ENCODE data around the gene ULK1. TPM values are rescaled to one million over a fixed set of nuclear protein-coding genes. Genes with fewer than 3 reads are reported as not detected.
"Not testable (repeated sequence)": the region's sequence is repeated elsewhere in the genome, so short reads cannot be mapped to it uniquely, and the experiment has no call there.

ULK1 gene
- total RNA-seq, 1 donor from 2014 or later: 25.3 TPM

DNA sequence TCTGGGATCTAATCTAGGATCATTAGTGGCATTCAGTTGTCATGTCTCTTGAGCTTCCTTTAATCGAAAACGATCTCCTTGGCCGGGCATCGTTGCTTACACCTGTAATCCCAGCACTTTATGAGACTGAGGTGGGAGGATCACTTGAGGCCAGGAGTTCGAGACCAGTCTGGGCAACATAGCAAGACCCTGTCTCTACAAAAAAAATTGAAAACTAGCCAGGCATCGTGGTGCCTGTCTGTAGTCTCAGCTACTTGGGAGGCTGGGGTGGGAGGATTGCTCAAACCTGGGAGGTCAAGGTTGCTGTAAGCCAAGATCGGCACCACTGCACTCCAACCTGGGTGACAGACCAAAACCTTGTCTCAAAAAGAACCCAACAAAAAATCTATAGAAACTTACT is 43.7 kb downstream of the ULK1 start:
- peaks cover 50% of the 10 kb centered on the region for H3K36me3 Mint-ChIP-seq (ENCODE audit: low read depth)
- H3K9me3 Mint-ChIP-seq: no peaks in the 10 kb centered on the region
- H3K4me1 Mint-ChIP-seq: no peaks in the 10 kb centered on the region
- intact Hi-C loops (cut with micrococcal nuclease): no loop called here
- H3K27ac Mint-ChIP-seq: no peak overlapping the region
- DNase-seq: no peak
- H3K4me3 Mint-ChIP-seq: no peak overlapping the region
- no peaks in the 10 kb centered on the region for H3K27me3 Mint-ChIP-seq

DNA sequence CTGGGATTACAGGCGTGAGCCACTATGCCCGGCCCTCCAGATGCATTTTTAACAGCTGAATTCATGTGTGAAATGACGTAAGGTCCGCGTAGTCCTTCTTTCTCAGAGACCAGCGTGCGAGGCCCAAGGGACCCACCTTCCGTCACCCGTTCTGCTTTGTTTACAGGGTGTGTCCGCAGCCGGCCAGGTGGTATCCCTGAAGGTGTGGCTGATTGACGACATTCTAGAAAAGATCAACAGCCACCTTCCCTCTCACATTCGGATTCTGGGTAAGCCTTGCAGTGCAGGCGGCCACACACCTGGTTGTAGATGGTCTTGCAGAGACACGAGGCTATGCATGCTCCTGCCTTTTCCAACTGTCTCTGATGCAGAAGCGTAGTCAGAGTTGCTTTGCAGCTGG is 44.6 kb downstream of the ULK1 start:
- DNase-seq: no peak
- Mint-ChIP-seq H3K9me3 (no peaks in the 10 kb centered on the region), H3K36me3 (ENCODE audit: low read depth) (peaks cover 50% of the 10 kb centered on the region)

DNA sequence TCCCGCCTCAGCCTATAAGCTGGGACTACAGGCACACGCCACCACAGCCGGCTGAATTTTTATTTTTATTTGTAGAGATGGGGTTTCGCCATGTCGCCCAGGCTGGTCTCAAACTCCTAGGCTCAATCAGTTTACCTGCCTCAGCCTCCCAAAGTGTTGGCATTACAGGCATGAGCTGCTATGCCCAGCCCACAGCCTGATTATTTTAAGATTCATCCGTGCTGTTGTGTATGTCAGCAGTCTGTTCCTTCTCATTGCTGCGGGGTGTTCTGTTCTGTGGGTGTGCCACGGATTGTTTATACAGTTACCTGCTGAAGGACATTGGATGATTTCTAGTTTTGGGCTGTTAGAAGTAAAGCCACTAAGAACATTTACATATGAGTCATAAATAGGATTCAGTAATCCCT is 45.7 kb downstream of the ULK1 start:
- Mint-ChIP-seq H3K27me3 (no peaks in the 10 kb centered on the region), H3K36me3 (ENCODE audit: low read depth) (peaks cover 46% of the 10 kb centered on the region), H3K4me3 (no peak overlapping the region), H3K27ac (no peak overlapping the region), H3K9me3 (no peaks in the 10 kb centered on the region), H3K4me1 (no peaks in the 10 kb centered on the region)
- no peak for DNase-seq
- intact Hi-C loops (cut with micrococcal nuclease): loop anchor here (10.0 kb wide), 1 partner anchor 1065 kb away; the partner anchor contains the start of gene RAN

More for the DNA sequence above, 44.6 kb downstream of the ULK1 start:
- H3K4me1 Mint-ChIP-seq: no peaks in the 10 kb centered on the region
- intact Hi-C loops (cut with micrococcal nuclease): no loop called here
- no peak overlapping the region for H3K4me3 Mint-ChIP-seq
- H3K27ac Mint-ChIP-seq: no peak overlapping the region
- H3K27me3 Mint-ChIP-seq: no peaks in the 10 kb centered on the region

DNA sequence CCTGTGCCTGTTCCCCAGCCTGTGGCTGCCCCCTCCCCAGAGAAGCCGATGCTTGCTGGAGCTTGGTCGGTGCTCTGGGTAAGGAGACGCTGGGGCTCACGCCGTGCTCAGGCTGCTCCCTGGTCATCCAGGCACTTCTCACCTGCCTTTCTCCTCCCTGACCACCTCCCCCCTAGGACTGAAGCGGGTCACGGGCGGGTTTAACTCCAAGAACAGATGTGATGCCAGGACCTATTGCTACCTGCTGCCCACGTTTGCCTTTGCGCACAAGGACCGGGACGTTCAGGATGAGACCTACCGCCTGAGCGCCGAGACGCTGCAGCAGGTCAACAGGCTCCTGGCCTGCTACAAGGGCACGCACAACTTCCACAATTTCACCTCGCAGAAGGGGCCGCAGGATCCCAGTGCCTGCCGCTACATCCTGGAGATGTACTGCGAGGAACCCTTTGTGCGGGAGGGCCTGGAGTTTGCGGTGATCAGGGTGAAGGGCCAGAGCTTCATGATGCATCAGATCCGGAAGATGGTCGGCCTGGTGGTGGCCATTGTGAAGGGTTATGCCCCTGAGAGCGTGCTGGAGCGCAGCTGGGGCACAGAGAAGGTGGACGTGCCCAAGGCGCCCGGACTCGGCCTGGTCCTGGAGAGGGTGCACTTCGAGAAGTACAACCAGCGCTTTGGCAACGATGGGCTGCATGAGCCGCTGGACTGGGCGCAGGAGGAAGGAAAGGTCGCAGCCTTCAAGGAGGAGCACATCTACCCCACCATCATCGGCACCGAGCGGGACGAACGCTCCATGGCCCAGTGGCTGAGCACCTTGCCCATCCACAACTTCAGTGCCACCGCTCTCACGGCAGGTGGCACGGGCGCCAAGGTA is 46.9 kb downstream of the ULK1 start:
- Mint-ChIP-seq H3K9me3 (no peaks in the 10 kb centered on the region), H3K27me3 (no peaks in the 10 kb centered on the region), H3K4me1 (no peaks in the 10 kb centered on the region), H3K36me3 (ENCODE audit: low read depth) (peaks cover 45% of the 10 kb centered on the region), H3K4me3 (no peak overlapping the region), H3K27ac (no peak overlapping the region)
- DNase-seq: no peak
- intact Hi-C loops (cut with micrococcal nuclease): loop anchor here (10.0 kb wide), 1 partner anchor 1067 kb away; the partner anchor contains the start of gene RAN

DNA sequence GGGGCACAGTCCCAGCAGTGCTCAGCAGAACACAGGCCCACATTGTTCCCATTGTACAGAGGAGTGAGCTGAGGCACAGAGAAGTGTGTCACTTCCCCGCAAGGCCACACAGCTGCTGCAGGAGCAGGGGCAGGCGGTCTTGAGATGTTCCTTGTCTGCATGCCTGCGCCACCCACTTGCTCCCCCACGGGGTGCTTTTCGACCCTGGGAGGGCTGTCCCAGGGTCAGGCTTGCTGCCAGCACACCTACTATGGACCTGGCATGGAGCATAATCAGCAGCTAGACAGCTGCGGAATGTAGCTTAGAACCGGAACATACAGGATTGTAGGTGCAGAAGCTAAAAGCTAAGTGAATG is 47.5 kb downstream of the ULK1 start:
- no peak overlapping the region for H3K27ac Mint-ChIP-seq
- H3K27me3 Mint-ChIP-seq: no peaks in the 10 kb centered on the region
- H3K4me3 Mint-ChIP-seq: no peak overlapping the region
- no peak for DNase-seq
- intact Hi-C loops (cut with micrococcal nuclease): loop anchor here (10.0 kb wide), 1 partner anchor 1067 kb away; the partner anchor contains the start of gene RAN
- H3K36me3 Mint-ChIP-seq (ENCODE audit: low read depth): peaks cover 41% of the 10 kb centered on the region
- H3K4me1 Mint-ChIP-seq: no peaks in the 10 kb centered on the region
- no peaks in the 10 kb centered on the region for H3K9me3 Mint-ChIP-seq

DNA sequence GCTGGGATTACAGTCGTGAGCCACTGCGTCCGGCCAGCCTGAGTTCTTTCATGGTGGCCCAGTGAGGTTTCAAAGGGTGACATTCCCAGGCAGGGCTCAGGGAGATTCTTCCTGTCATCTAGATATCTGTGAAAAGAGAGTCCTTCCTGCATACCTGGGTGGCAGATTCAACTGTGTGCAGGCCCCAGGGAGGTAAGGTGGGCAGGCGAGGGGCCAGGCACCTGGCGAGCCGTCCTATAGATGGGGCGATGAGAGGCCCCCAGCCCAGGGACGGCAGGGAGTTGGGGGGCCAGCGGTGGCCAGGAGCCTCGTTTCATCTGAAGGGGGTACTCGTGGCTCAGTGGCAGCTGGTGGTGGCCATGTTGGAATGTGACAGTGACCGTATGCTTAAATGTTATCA is 48.2 kb downstream of the ULK1 start:
- Mint-ChIP-seq H3K4me3 (no peak overlapping the region), H3K27me3 (no peaks in the 10 kb centered on the region), H3K9me3 (no peaks in the 10 kb centered on the region), H3K4me1 (peaks cover 5% of the 10 kb centered on the region), H3K27ac (no peak overlapping the region), H3K36me3 (ENCODE audit: low read depth) (peaks cover 40% of the 10 kb centered on the region)
- no peak for DNase-seq
- intact Hi-C loops (cut with micrococcal nuclease): loop anchor here (10.0 kb wide), 1 partner anchor 1068 kb away; the partner anchor contains the start of gene RAN

DNA sequence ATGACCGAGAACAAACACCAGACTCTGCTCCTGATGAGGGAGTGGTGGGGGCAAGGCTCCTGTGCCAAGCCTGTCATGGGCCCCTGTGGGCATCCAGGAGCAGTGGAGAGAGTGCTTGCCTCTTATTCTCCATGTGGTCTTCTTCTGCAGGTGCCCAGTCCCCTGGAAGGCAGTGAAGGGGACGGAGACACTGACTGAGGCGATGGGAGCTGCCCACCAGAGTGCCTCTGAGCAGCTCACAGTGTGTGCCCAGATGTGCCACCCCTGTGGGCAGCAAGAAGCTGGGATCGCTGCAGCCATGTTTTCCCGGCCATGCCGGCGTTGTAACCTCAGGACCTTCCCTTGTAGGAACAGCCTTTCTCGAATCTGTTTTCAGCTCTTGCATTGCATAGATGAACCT is 49.0 kb downstream of the ULK1 start:
- Mint-ChIP-seq H3K9me3 (no peaks in the 10 kb centered on the region), H3K27me3 (no peaks in the 10 kb centered on the region), H3K4me1 (peaks cover 10% of the 10 kb centered on the region), H3K36me3 (ENCODE audit: low read depth) (peaks cover 35% of the 10 kb centered on the region), H3K27ac (no peak overlapping the region), H3K4me3 (no peak overlapping the region)
- intact Hi-C loops (cut with micrococcal nuclease): loop anchor here (10.0 kb wide), 1 partner anchor 1069 kb away; the partner anchor contains the start of gene RAN
- no peak for DNase-seq

DNA sequence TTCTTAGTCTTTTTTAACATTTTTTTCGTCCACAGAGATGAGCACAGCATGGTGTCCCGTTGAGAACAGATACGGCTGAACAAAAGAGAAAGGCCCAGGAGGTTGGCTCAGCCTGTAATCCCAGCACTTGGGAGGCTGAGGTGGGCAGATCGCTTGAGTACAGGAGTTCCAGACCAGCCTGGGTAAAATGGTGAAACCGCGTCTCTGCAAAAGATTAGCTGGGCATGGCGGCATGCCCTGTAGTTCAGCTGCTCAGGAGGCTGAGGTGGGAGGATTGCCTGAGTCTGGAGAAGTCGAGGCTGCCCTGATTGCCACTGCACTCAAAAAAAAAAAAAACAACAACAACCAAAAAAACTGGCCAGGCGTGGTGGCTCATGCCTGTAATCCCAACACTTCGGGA is 49.5 kb downstream of the ULK1 start:
- Mint-ChIP-seq H3K4me3 (no peak overlapping the region), H3K9me3 (no peaks in the 10 kb centered on the region), H3K27ac (no peak overlapping the region), H3K27me3 (no peaks in the 10 kb centered on the region), H3K4me1 (peaks cover 14% of the 10 kb centered on the region), H3K36me3 (ENCODE audit: low read depth) (peaks cover 35% of the 10 kb centered on the region)
- DNase-seq: no peak
- intact Hi-C loops (cut with micrococcal nuclease): loop anchor here (10.0 kb wide), 1 partner anchor 1069 kb away; the partner anchor contains the start of gene RAN

DNA sequence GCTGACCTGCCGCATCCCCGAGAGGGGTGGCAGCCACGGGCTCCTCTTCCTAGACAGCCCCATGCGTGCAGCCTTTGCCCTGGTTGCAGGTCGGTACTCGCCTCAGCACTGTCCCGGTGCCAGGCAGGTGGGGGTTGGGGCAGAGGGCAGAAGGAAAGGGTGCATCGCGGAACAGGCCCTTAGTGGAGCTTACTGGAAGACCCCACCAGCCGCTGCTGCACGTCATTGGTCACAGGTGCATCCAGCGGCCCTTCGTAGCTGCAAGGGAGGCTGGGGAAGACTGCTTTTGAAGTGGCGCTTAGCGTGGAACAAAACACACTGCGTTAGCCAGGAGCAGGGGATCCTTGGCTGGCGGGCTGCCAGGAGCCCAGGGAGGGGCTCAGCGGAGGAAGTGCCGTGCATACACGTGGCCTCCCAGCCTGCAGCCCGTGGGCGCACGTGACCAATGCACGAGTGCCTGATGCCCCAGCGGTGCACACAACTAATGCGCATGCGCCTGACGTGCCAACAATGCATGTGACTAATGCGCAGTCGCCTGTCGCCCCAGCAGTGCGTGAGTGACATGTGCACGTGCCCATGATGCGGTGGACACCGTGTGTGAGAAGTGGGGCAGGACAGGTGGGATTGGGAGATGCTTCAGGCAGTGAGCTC is 50.3 kb downstream of the ULK1 start:
- H3K27ac Mint-ChIP-seq: no peak overlapping the region
- intact Hi-C loops (cut with micrococcal nuclease): loop anchor here (5.0 to 10.0 kb wide), 3 partner anchors 112 to 1070 kb away; partner anchors contain the start of gene RAN
- no peak overlapping the region for H3K4me3 Mint-ChIP-seq
- no peak for DNase-seq
- peaks cover 16% of the 10 kb centered on the region for H3K4me1 Mint-ChIP-seq
- peaks cover 33% of the 10 kb centered on the region for H3K36me3 Mint-ChIP-seq (ENCODE audit: low read depth)
- no peaks in the 10 kb centered on the region for H3K9me3 Mint-ChIP-seq
- H3K27me3 Mint-ChIP-seq: no peaks in the 10 kb centered on the region

DNA sequence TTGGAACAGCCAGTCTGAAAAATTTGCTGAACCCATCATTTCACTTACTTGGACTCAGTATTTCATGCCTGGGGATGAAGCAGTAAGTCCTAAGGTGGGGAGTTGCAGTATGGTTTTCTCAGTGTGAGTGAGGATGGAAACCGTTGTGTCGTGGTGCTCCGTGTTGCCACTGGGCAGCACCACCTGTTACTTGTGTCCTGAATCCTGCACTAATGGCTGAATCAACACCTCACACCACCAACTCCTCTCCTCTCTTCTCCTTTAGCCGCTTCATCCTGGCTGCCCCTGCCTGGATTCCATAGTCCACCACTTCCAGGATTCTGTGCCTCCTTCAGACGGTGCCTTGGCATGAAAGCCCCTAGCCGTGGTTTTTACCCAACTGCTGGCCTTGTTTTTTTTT is 52.3 kb downstream of the ULK1 start:
- intact Hi-C loops (cut with micrococcal nuclease): loop anchor here (5.0 to 10.0 kb wide), 3 partner anchors 114 to 1072 kb away; partner anchors contain the start of gene RAN
- Mint-ChIP-seq H3K4me1 (peaks cover 17% of the 10 kb centered on the region), H3K4me3 (no peak overlapping the region), H3K36me3 (ENCODE audit: low read depth) (peaks cover 19% of the 10 kb centered on the region), H3K27me3 (no peaks in the 10 kb centered on the region), H3K27ac (no peak overlapping the region), H3K9me3 (no peaks in the 10 kb centered on the region)
- no peak for DNase-seq

DNA sequence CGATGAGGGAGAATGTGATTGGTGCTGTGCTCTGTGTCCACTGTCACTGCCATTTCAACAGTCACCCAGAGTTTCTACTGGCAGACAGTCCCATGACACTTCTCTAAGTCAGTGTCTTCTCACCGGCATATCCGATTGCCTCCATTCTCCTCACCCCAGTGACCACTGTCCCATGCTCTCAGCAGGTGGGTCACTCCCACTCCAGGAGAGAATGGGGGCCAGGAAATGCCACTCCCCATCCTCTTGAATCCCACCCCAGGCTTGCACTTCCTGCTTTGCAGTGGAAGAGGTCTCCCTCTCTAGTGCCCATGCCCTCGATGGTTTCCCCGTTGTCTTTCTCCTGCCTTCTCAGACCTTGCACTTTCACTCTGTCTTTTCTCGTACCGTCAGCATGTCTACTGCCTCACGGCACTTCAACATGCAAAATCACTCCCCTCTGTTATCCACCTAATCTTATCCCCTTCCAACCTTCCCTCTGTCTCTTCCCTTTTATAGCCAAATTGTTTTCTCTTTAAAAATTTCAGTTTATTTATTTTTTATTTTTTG is 53.1 kb downstream of the ULK1 start:
- peak overlapping the region; percentile 57 for H3K27ac Mint-ChIP-seq
- intact Hi-C loops (cut with micrococcal nuclease): loop anchor here (5.0 to 10.0 kb wide), 3 partner anchors 115 to 1073 kb away; partner anchors contain the start of gene RAN
- no peaks in the 10 kb centered on the region for H3K27me3 Mint-ChIP-seq
- DNase-seq: no peak
- no peaks in the 10 kb centered on the region for H3K9me3 Mint-ChIP-seq
- no peak overlapping the region for H3K4me3 Mint-ChIP-seq
- peaks cover 18% of the 10 kb centered on the region for H3K36me3 Mint-ChIP-seq (ENCODE audit: low read depth)
- peaks cover 20% of the 10 kb centered on the region for H3K4me1 Mint-ChIP-seq

DNA sequence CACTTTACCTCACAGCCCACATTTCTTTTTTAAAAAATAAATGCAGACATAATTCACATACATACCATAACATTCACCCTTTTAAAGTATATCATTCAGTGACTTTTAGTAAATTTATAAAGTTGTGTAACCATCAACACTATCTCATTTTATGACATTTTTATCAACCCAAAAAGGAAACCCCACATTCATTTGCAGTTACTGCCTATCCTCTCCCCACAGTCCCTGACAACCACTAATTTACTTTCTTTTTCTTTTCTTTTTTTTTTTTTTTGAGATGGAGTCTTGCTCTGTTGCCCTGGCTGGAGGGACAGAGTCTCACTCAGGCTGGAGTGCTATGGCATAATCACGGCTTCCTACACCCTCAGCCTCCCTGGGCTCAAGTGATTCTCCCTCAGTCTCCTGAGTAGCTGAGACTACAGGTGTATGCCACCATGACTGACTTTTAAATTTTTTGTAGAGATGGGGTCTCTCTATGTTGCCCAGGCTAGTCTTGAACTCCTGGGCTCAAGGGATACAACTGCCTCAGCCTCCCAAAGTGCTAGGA is 53.8 kb downstream of the ULK1 start:
- no peaks in the 10 kb centered on the region for H3K27me3 Mint-ChIP-seq
- H3K36me3 Mint-ChIP-seq (ENCODE audit: low read depth): peaks cover 19% of the 10 kb centered on the region
- no peaks in the 10 kb centered on the region for H3K9me3 Mint-ChIP-seq
- peak overlapping the region; percentile 11 for H3K4me3 Mint-ChIP-seq
- DNase-seq: no peak
- peak overlapping the region; percentile 90 for H3K27ac Mint-ChIP-seq
- intact Hi-C loops (cut with micrococcal nuclease): loop anchor here (5.0 to 10.0 kb wide), 3 partner anchors 116 to 1073 kb away; partner anchors contain the start of gene RAN
- peaks cover 26% of the 10 kb centered on the region for H3K4me1 Mint-ChIP-seq

DNA sequence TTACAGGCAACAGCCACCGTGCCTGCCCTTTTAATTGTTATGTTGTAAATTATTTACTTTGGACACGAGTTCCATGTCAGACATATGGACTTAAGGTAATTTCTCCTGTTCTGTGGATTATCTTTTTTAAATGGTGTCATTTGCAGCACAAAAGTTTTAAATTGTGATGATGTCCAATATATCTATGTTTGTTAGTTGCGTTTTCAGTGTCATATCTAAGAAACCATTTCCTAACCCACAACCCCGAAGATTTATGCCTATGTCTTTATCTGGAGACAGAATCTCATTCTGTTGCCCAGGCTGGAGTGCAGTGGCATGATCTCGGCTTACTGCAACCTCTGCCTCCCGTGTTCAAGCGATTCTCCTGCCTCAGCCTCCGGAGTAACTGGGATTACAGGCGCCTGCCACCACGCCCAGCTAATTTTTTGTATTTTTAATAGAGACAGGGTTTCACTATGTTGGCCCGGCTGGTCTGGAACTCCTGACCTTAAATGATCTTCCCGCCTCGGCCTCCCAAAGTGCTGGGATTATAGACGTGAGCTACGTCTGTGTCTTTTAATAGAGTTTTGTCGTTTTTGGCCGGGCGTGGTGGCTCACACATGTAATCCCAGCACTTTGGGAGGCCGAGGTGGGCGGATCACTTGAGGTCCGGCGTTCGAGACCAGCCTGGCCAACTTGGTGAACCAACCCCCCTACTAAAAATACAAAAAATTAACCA is 54.5 kb downstream of the ULK1 start:
- not testable (repeated sequence) for H3K9me3 Mint-ChIP-seq
- intact Hi-C loops (cut with micrococcal nuclease): loop anchor here (1.0 to 10.0 kb wide), 5 partner anchors 20 to 1074 kb away; partner anchors contain the start of genes PUS1 and RAN

More for the DNA sequence above, 54.5 kb downstream of the ULK1 start:
- Mint-ChIP-seq H3K27ac (peak overlapping the region; percentile 90), H3K36me3 (ENCODE audit: low read depth) (peaks cover 15% of the 10 kb centered on the region), H3K4me3 (peak overlapping the region; percentile 74), H3K4me1 (peaks cover 26% of the 10 kb centered on the region)
- not testable (repeated sequence) for DNase-seq, H3K27me3 Mint-ChIP-seq
